ENCODE results near the gene TUBB1.
A peak's percentile ranks its signal among the peaks of the same experiment; 100 is the strongest.

TUBB1 gene

GRCh38 chr20:59026904-59027740, 7.9 kb downstream of the TUBB1 start:
- Histone ChIP-seq H3K4me1 (peaks cover 31 to 50% (median 37%) of the 10 kb centered on the region in 10 experiments), H3K27me3 (no peaks in the 10 kb centered on the region), H3K4me3 (no peak overlapping the region), H3K36me3 (peaks cover 76 to 91% (median 81%) of the 10 kb centered on the region in 11 experiments), H3K4me2 (peak overlapping the region in 1 of 11 experiments; percentile 100; a peak in 1 of 22 replicates), H3K27ac (no peak overlapping the region), H3K9me3 (replicated peaks in 1 of 11) (no peaks in the 10 kb centered on the region), H4K20me1 (peaks cover 49 to 90% (median 76%) of the 10 kb centered on the region in 11 experiments; a peak in 21 of 22 replicates), H3K9ac (peak overlapping the region in 2 of 11 experiments; percentile 25 to 38; a peak in 4 of 22 replicates)
- TF ChIP-seq Cebpa-rat (IDR thresholded peaks at IDR 0.05) = no peak

- H3K27ac ChIP-seq = no peak overlapping the region
- H3K9ac ChIP-seq = no peak overlapping the region; a peak in 2 of 22 replicates
- no peak for TF ChIP-seq Cebpa-rat (IDR thresholded peaks at IDR 0.05)
- H3K36me3 ChIP-seq = peaks cover 72 to 84% (median 77%) of the 10 kb centered on the region in 11 experiments
- H4K20me1 ChIP-seq = peaks cover 49 to 84% (median 73%) of the 10 kb centered on the region in 11 experiments; a peak in 21 of 22 replicates
- no peaks in the 10 kb centered on the region for H3K9me3 ChIP-seq (replicated peaks in 1 of 11)
- peaks cover 32 to 51% (median 41%) of the 10 kb centered on the region in 10 experiments for H3K4me1 ChIP-seq
- H3K4me2 ChIP-seq = peak overlapping the region in 3 of 11 experiments; percentile 97 to 100 (median 99); a peak in 4 of 22 replicates
- H3K27me3 ChIP-seq = no peaks in the 10 kb centered on the region
- no peak overlapping the region for H3K4me3 ChIP-seq
Measured at GRCh38 chr20:59027741-59028320, 8.6 kb downstream of the TUBB1 start.

GRCh38 chr20:59028812-59029211, 9.6 kb downstream of the TUBB1 start:
- H3K36me3 ChIP-seq = peaks cover 66 to 80% (median 71%) of the 10 kb centered on the region in 11 experiments
- peaks cover 49 to 75% (median 65%) of the 10 kb centered on the region in 11 experiments; a peak in 21 of 22 replicates for H4K20me1 ChIP-seq
- H3K9ac ChIP-seq = peak overlapping the region in 10 of 11 experiments; percentile 1 to 75 (median 42); a peak in 17 of 22 replicates
- H3K4me2 ChIP-seq = peak overlapping the region; percentile 7 to 100 (median 94)
- TF ChIP-seq Cebpa-rat (IDR thresholded peaks at IDR 0.05) = no peak
- H3K4me3 ChIP-seq = peak overlapping the region in 6 of 10 experiments; percentile 1 to 37 (median 28); a peak in 8 of 20 replicates
- H3K9me3 ChIP-seq (replicated peaks in 1 of 11) = no peaks in the 10 kb centered on the region
- H3K27ac ChIP-seq = peak overlapping the region in 2 of 11 experiments; percentile 11 to 29; a peak in 4 of 22 replicates
- no peaks in the 10 kb centered on the region for H3K27me3 ChIP-seq
- H3K4me1 ChIP-seq = peaks cover 37 to 61% (median 47%) of the 10 kb centered on the region in 10 experiments

- Histone ChIP-seq H3K9me3 (replicated peaks in 1 of 11) (no peaks in the 10 kb centered on the region), H3K27ac (peak overlapping the region; percentile 83 to 97 (median 95); a peak in 20 of 22 replicates), H3K9ac (peak overlapping the region; percentile 81 to 96 (median 91)), H4K20me1 (peaks cover 30 to 58% (median 43%) of the 10 kb centered on the region in 11 experiments; a peak in 20 of 22 replicates), H3K4me1 (peaks cover 38 to 66% (median 48%) of the 10 kb centered on the region in 10 experiments), H3K4me3 (peak overlapping the region; percentile 64 to 95 (median 77)), H3K36me3 (peaks cover 66 to 80% (median 70%) of the 10 kb centered on the region in 11 experiments), H3K4me2 (peak overlapping the region; percentile 79 to 100 (median 97)), H3K27me3 (no peaks in the 10 kb centered on the region)
- no peak for TF ChIP-seq Cebpa-rat (IDR thresholded peaks at IDR 0.05)
Measured at GRCh38 chr20:59030911-59031563, 11.8 kb downstream of the TUBB1 start.

GRCh38 chr20:59031564-59032022, 12.4 kb downstream of the TUBB1 start:
- Histone ChIP-seq H3K4me2 (peak overlapping the region; percentile 79 to 100 (median 97)), H3K9ac (peak overlapping the region; percentile 81 to 96 (median 91)), H3K4me3 (peak overlapping the region; percentile 64 to 95 (median 77)), H3K9me3 (replicated peaks in 1 of 11) (no peaks in the 10 kb centered on the region), H3K27me3 (no peaks in the 10 kb centered on the region), H3K27ac (peak overlapping the region; percentile 83 to 97 (median 95)), H3K36me3 (peaks cover 66 to 80% (median 70%) of the 10 kb centered on the region in 11 experiments), H4K20me1 (peaks cover 27 to 55% (median 38%) of the 10 kb centered on the region in 11 experiments; a peak in 20 of 22 replicates), H3K4me1 (peaks cover 38 to 66% (median 48%) of the 10 kb centered on the region in 10 experiments)
- TF ChIP-seq Cebpa-rat (IDR thresholded peaks at IDR 0.05) = no peak

- Histone ChIP-seq H3K4me2 (peak within 1 kb of the TSS; percentile 87 to 100 (median 97)), H3K9ac (peak within 1 kb of the TSS; percentile 81 to 96 (median 91)), H3K27me3 (no peaks in the 10 kb centered on the region), H3K4me1 (peaks cover 38 to 60% (median 48%) of the 10 kb centered on the region in 10 experiments), H3K9me3 (replicated peaks in 1 of 11) (no peaks in the 10 kb centered on the region), H4K20me1 (peaks cover 21 to 54% (median 37%) of the 10 kb centered on the region in 11 experiments; a peak in 20 of 22 replicates), H3K4me3 (peak within 1 kb of the TSS; percentile 64 to 95 (median 77)), H3K36me3 (peaks cover 66 to 80% (median 70%) of the 10 kb centered on the region in 11 experiments), H3K27ac (peak within 1 kb of the TSS; percentile 83 to 97 (median 95))
- TF ChIP-seq Cebpa-rat (IDR thresholded peaks at IDR 0.05) = no peak
Measured at GRCh38 chr20:59032023-59032712, 12.9 kb downstream of the TUBB1 start, which contains the start of gene ATP5F1E. TSS of gene ATP5F1E (minus strand) at chr20:59032335. CDS start at chr20:59032251, 84 bp downstream.

GRCh38 chr20:59032713-59033059, 13.5 kb downstream of the TUBB1 start:
- Histone ChIP-seq H3K4me3 (peak overlapping the region; percentile 64 to 95 (median 77)), H3K27ac (peak overlapping the region; percentile 76 to 97 (median 95)), H3K4me2 (peak overlapping the region; percentile 83 to 99 (median 88)), H3K4me1 (peaks cover 38 to 55% (median 46%) of the 10 kb centered on the region in 10 experiments), H4K20me1 (peaks cover 16 to 54% (median 36%) of the 10 kb centered on the region in 11 experiments; a peak in 20 of 22 replicates), H3K9ac (peak overlapping the region; percentile 81 to 96 (median 91)), H3K36me3 (peaks cover 66 to 80% (median 70%) of the 10 kb centered on the region in 11 experiments), H3K27me3 (no peaks in the 10 kb centered on the region), H3K9me3 (replicated peaks in 1 of 11) (no peaks in the 10 kb centered on the region)
- no peak for TF ChIP-seq Cebpa-rat (IDR thresholded peaks at IDR 0.05)
